HepG2 (cell line): Measurements from ENCODE around the gene ZNF32. TPM values are rescaled to one million over a fixed set of nuclear protein-coding genes. Genes with fewer than 3 reads are reported as not detected.

ENCODE experiments used
- ATAC-seq: fragments of 200-7000 bp; cut with Tn5 transposase; 3 replicates; pipeline ENCODE4 v1.9.1; 2020; ENCODE audit warnings: mild to moderate bottlenecking, moderate library complexity
- BruUV-seq: library from RNA; stranded (reverse); fragments of 400-500 nt; replicated peaks from 2 replicates; lab custom pipeline; 2021; lab: Mats Ljungman, UMichigan
- CTCF ChIA-PET: fragments of 300-600 bp; formaldehyde crosslinking; extraction: SDS; loops from one replicate; lab custom pipeline; 2021; ENCODE audit warnings: low total read pairs, inconsistent platforms, low intra/inter-chr PET ratio; lab: Yijun Ruan, JAX
- POLR2A ChIA-PET: fragments of 350-600 bp; sonication (Branson Sonifier 250); formaldehyde crosslinking; loops from one replicate; lab custom pipeline; 2020; ENCODE audit warnings: antibody characterized with exemption, inconsistent platforms; lab: Yijun Ruan, JAX
- DNase-seq: peaks from one replicate; pipeline ENCODE4 v3.0.0-alpha.2; 2015; ENCODE audit warnings: low spot score
- FAIRE-seq: peaks from 3 replicates; lab custom pipeline; 2011; peaks lifted over from hg19 to GRCh38; lab: Jason Lieb, UNC
- H2AFZ ChIP-seq: one replicate; pipeline ENCODE4 v1.6.1; 2011; ENCODE audit warnings: low read length, inconsistent platforms
- H3K27ac ChIP-seq: fragments of 300-600 bp; 3 replicates; pipeline ENCODE4 v1.8.0; 2011; ENCODE audit warnings: mixed run types, mild to moderate bottlenecking, mixed read lengths, low read length, inconsistent platforms; ENCODE audit not compliant: insufficient read depth; ENCODE audit errors: extremely low read length
- H3K27me3 ChIP-seq, 2 experiments: fragments of 200-600 bp in 1 of 2; 2 replicates in 1 of 2; 3 replicates in 1 of 2; pipeline versions ENCODE4 v1.6.0 to v1.8.0; 2011; ENCODE audit warnings: low read length in 2 of 2, mild to moderate bottlenecking in 2 of 2, moderate library complexity in 2 of 2, inconsistent platforms in 1 of 2; ENCODE audit not compliant: insufficient read depth in 2 of 2, control insufficient read depth in 1 of 2
- H3K36me3 ChIP-seq, 2 experiments: fragments of 200-600 bp in 1 of 2; replicated peaks in 1 of 2; 2 replicates in 1 of 2; 3 replicates in 1 of 2; pipeline versions ENCODE4 v1.5.1 to v1.8.0; 2011; ENCODE audit warnings: low read length in 2 of 2, inconsistent platforms in 1 of 2; ENCODE audit not compliant: insufficient read depth in 2 of 2, control insufficient read depth in 1 of 2
- H3K4me1 ChIP-seq: 2 replicates; pipeline ENCODE4 v1.5.1; 2012; ENCODE audit warnings: low read length, inconsistent platforms; ENCODE audit not compliant: insufficient read depth
- H3K4me2 ChIP-seq: 2 replicates; pipeline ENCODE4 v1.6.0; 2011; ENCODE audit warnings: low read depth, low read length, inconsistent platforms
- H3K4me3 ChIP-seq, 3 experiments: fragments of 200-600 bp in 1 of 3; sonication (generic), shearing (Covaris generic) in 1 of 3; replicated peaks in 1 of 3; 2 replicates each; pipeline ENCODE4 v1.5.1; 2011 to 2016; ENCODE audit warnings: low read length in 3 of 3, inconsistent platforms in 2 of 3, low read depth in 2 of 3, mild to moderate bottlenecking in 2 of 3, control low read depth in 1 of 3, mixed read lengths in 1 of 3; ENCODE audit not compliant: insufficient read depth in 1 of 3
- H3K79me2 ChIP-seq: one replicate; pipeline ENCODE4 v1.6.1; 2011; ENCODE audit warnings: low read length, inconsistent platforms; ENCODE audit not compliant: insufficient read depth
- H3K9ac ChIP-seq: 2 replicates; pipeline ENCODE4 v1.6.0; 2011; ENCODE audit warnings: mild to moderate bottlenecking, low read depth, low read length, inconsistent platforms; ENCODE audit not compliant: insufficient read depth
- H3K9me3 ChIP-seq: 2 replicates; pipeline ENCODE4 v1.5.1; 2012; ENCODE audit warnings: mild to moderate bottlenecking, low read length
- H4K20me1 ChIP-seq: 2 replicates; pipeline ENCODE4 v1.6.0; 2011; ENCODE audit warnings: inconsistent platforms, mild to moderate bottlenecking, low read length, moderate library complexity; ENCODE audit not compliant: insufficient read depth
- ATF7-NPFF ChIP-seq: sonication (generic); formaldehyde crosslinking; IDR thresholded peaks from 2 replicates; pipeline ENCODE4 v1.8.1; 2023; ENCODE audit warnings: mild to moderate bottlenecking, low read depth, missing genetic modification reagents, moderate library complexity
- BRCA1 ChIP-seq: sonication (generic); formaldehyde crosslinking; IDR thresholded peaks from 2 replicates; pipeline ENCODE4 v1.4.0; 2020; ENCODE audit warnings: missing genetic modification reagents
- GATA4 ChIP-seq: sonication (generic); IDR thresholded peaks from 2 replicates; pipeline ENCODE4 v1.6.1; 2016; ENCODE audit warnings: antibody characterized with exemption, low read depth, borderline replicate concordance
- HOXD1 ChIP-seq: sonication (generic); formaldehyde crosslinking; IDR thresholded peaks from 2 replicates; pipeline ENCODE4 v1.5.0; 2020; ENCODE audit warnings: missing genetic modification reagents
- MAF1 ChIP-seq: sonication (generic); formaldehyde crosslinking; IDR thresholded peaks from 2 replicates; pipeline ENCODE4 v1.5.0; 2020; ENCODE audit warnings: missing genetic modification reagents, borderline replicate concordance
- NKX3-1 ChIP-seq: sonication (generic); formaldehyde crosslinking; IDR thresholded peaks from 2 replicates; pipeline ENCODE4 v1.5.0; 2020; ENCODE audit warnings: missing genetic modification reagents
- PPARG ChIP-seq: conservative IDR thresholded peaks from 2 replicates; pipeline ENCODE4 v1.6.1; 2016; ENCODE audit warnings: missing biosample characterization, missing genetic modification reagents
- SETDB1 ChIP-seq: sonication (generic); formaldehyde crosslinking; IDR thresholded peaks from 2 replicates; pipeline ENCODE4 v1.5.1; 2020; ENCODE audit warnings: missing genetic modification reagents, mild to moderate bottlenecking, borderline replicate concordance
- SMARCE1 ChIP-seq: fragments of 450-650 bp; IDR thresholded peaks from 2 replicates; pipeline ENCODE4 v1.6.1; 2017; ENCODE audit warnings: borderline replicate concordance
- ZFAT ChIP-seq: sonication (generic); formaldehyde crosslinking; conservative IDR thresholded peaks from 2 replicates; pipeline ENCODE4 v1.8.1; 2023; ENCODE audit warnings: missing genetic modification reagents, inconsistent platforms
- ZNF652 ChIP-seq: IDR thresholded peaks from 2 replicates; pipeline ENCODE4 v1.6.1; 2016; ENCODE audit warnings: low read depth, borderline replicate concordance
- ZNF75D ChIP-seq: sonication (generic); formaldehyde crosslinking; IDR thresholded peaks from 2 replicates; pipeline ENCODE4 v1.8.1; 2023; ENCODE audit warnings: missing genetic modification reagents, mild to moderate bottlenecking, borderline replicate concordance
- ZNF777 ChIP-seq: sonication (generic); formaldehyde crosslinking; IDR thresholded peaks from 2 replicates; pipeline ENCODE4 v1.4.0; 2020; ENCODE audit warnings: missing genetic modification reagents
- ZNF841 ChIP-seq: sonication (generic); formaldehyde crosslinking; IDR thresholded peaks from 2 replicates; pipeline ENCODE4 v1.8.1; 2023; ENCODE audit warnings: missing genetic modification reagents, borderline replicate concordance
- WGBS: methylation state at CpG from one replicate; pipeline ENCODE4 v1.1.6; 2017; ENCODE audit warnings: low lambda C conversion rate; 5-methylcytosine and 5-hydroxymethylcytosine counted together
- in situ Hi-C: cut with HindIII; loops from 2 replicates; pipeline ENCODE4 v1.10.0; 2017; ENCODE audit warnings: low pct_unique_long_range_greater_than_20kb; ENCODE audit not compliant: extremely low pct_ligation_motif_present
- intact Hi-C: fragments of 100-400 bp; cut with micrococcal nuclease; formaldehyde crosslinking; loops from one replicate; pipeline ENCODE4 v1.10.0; 2022; ENCODE audit not compliant: unreplicated experiment
- polyA plus RNA-seq, 8 experiments: library from polyadenylated mRNA; depleted of rRNA in 3 of 8; stranded (reverse) in 7 of 8; unstranded in 1 of 8; fragments of >200 nt; fragmentation: Illumina TruSeq in 4 of 8; extraction: Trizol in 4 of 8; gene quantifications; 2 replicates each; pipeline versions ENCODE4 v1.2.1 to v1.2.3, GENCODE V29; 2011 to 2016; ENCODE audit warnings: low read depth in 4 of 8, missing spikeins in 1 of 8, mixed read lengths in 1 of 8; ENCODE audit not compliant: insufficient read depth in 1 of 8
- total RNA-seq, 5 experiments: library from RNA; depleted of rRNA; stranded (reverse); fragments of >200 nt; fragmentation: Illumina TruSeq; extraction: Trizol; gene quantifications; 2 replicates each; pipeline ENCODE4 v1.2.3, GENCODE V29; 2016; ENCODE audit warnings: low read depth in 1 of 5
- TF ChIP-seq, protein P1 (sequence below): sonication (generic); formaldehyde crosslinking; IDR thresholded peaks from 2 replicates; pipeline ENCODE4 v1.5.0; 2020; ENCODE audit warnings: mild to moderate bottlenecking, missing genetic modification reagents, moderate library complexity
- TF ChIP-seq, protein P2 (sequence below): sonication (generic); formaldehyde crosslinking; conservative IDR thresholded peaks from 2 replicates; pipeline ENCODE4 v1.4.0; 2020; ENCODE audit warnings: missing genetic modification reagents

ZNF32 gene
- total and polyA plus RNA-seq, 2 of the 13 experiments (the other 11 are each of a cell fraction or from before 2014, with no cell fraction given) = 12.5 to 16.9 TPM

DNA sequence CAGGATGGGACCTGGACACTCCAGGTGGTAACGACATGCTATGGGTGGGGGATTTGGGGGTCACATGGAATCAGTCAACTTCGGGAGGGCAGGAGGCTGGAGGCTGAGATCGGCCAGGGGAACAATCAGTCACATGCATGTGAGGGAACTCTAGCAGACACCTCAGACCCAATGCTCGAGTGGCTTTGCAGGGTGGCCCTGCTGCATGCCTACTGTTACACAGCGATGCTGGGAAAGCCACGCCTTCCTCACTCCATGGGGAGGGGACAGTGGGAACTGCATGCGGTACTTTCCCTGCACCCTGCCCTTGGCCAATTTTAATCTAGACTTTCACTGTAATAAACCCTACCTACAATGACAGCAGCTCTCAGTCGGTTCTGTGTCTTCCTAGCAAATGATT is 6.6 kb upstream of the ZNF32 start:
- no peak for ATAC-seq
- H3K9ac ChIP-seq = no peak overlapping the region
- TF ChIP-seq, protein P1, sequence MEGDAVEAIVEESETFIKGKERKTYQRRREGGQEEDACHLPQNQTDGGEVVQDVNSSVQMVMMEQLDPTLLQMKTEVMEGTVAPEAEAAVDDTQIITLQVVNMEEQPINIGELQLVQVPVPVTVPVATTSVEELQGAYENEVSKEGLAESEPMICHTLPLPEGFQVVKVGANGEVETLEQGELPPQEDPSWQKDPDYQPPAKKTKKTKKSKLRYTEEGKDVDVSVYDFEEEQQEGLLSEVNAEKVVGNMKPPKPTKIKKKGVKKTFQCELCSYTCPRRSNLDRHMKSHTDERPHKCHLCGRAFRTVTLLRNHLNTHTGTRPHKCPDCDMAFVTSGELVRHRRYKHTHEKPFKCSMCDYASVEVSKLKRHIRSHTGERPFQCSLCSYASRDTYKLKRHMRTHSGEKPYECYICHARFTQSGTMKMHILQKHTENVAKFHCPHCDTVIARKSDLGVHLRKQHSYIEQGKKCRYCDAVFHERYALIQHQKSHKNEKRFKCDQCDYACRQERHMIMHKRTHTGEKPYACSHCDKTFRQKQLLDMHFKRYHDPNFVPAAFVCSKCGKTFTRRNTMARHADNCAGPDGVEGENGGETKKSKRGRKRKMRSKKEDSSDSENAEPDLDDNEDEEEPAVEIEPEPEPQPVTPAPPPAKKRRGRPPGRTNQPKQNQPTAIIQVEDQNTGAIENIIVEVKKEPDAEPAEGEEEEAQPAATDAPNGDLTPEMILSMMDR (CRISPR knock-in tag) = no peak
- TF ChIP-seq MAF1 = no peak
- no peak for TF ChIP-seq ZNF652 (CRISPR knock-in tag)
- TF ChIP-seq BRCA1 (CRISPR knock-in tag) = no peak
- no peak for TF ChIP-seq ZNF777 (CRISPR knock-in tag)
- no peak for TF ChIP-seq GATA4
- TF ChIP-seq SMARCE1 = no peak
- no peak for TF ChIP-seq SETDB1 (CRISPR knock-in tag)
- no peak for TF ChIP-seq ZFAT (CRISPR knock-in tag)
- TF ChIP-seq PPARG = no peak
- TF ChIP-seq HOXD1 (CRISPR knock-in tag) = no peak
- no peak for TF ChIP-seq ATF7-NPFF (CRISPR knock-in tag)
- no peak for TF ChIP-seq ZNF75D
- TF ChIP-seq NKX3-1 (CRISPR knock-in tag) = no peak
- TF ChIP-seq, protein P2, sequence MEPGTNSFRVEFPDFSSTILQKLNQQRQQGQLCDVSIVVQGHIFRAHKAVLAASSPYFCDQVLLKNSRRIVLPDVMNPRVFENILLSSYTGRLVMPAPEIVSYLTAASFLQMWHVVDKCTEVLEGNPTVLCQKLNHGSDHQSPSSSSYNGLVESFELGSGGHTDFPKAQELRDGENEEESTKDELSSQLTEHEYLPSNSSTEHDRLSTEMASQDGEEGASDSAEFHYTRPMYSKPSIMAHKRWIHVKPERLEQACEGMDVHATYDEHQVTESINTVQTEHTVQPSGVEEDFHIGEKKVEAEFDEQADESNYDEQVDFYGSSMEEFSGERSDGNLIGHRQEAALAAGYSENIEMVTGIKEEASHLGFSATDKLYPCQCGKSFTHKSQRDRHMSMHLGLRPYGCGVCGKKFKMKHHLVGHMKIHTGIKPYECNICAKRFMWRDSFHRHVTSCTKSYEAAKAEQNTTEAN (CRISPR knock-in tag) = no peak
- TF ChIP-seq ZNF841 (CRISPR knock-in tag) = no peak
- TF ChIP-seq, all 625 proteins: peak for 0
- Histone ChIP-seq H3K79me2 (no peaks in the 10 kb centered on the region), H3K27ac (no peak overlapping the region), H4K20me1 (no peaks in the 10 kb centered on the region), H2AFZ (no peak overlapping the region), H3K27me3 (peaks cover 0 to 2% of the 10 kb centered on the region in 2 experiments; a peak in 2 of 5 replicates), H3K9me3 (no peaks in the 10 kb centered on the region), H3K36me3 (no peaks in the 10 kb centered on the region), H3K4me3 (no peak overlapping the region), H3K4me1 (peaks cover 8% of the 10 kb centered on the region; the same call in 1 of the 2 replicates), H3K4me2 (no peak overlapping the region)
- no TSS peak for BruUV-seq
- FAIRE-seq = no peak
- ChIA-PET CTCF (no interaction called here), POLR2A (no interaction called here)
- intact Hi-C loops (no loop called here), in situ Hi-C loops (no loop called here)
- DNase-seq = no peak
- 29% methylated on average over 1 of the region's 8 CpGs for WGBS
